CD8-positive, alpha-beta memory T cell (primary cell): ENCODE results near the gene ABCE1. TPM values are rescaled to one million over a fixed set of nuclear protein-coding genes. Genes with fewer than 3 reads are reported as not detected.

Source experiments
- CTCF ChIA-PET: fragments of 350-600 bp; sonication (Branson Sonifier 250); formaldehyde crosslinking; loops from one replicate; lab custom pipeline; 2021; ENCODE audit warnings: antibody characterized with exemption; lab: Charles Lee
- POLR2A ChIA-PET: fragments of 350-600 bp; sonication (Branson Sonifier 250); formaldehyde crosslinking; loops from one replicate; lab custom pipeline; 2021; ENCODE audit warnings: antibody characterized with exemption; lab: Charles Lee
- DNase-seq, 5 donors: peaks; one replicate each; pipeline versions ENCODE4 v3.0.0 to v3.0.0-alpha.2; 2020 to 2022; ENCODE audit warnings: mixed read lengths in 1 of 5
- H3K27ac ChIP-seq: one replicate; pipeline ENCODE4 v1.7.0; 2013; ENCODE audit warnings: low read depth, mild to moderate bottlenecking, low read length, moderate library complexity
- H3K27me3 ChIP-seq: 2 replicates; pipeline ENCODE4 v1.7.0; 2013; ENCODE audit warnings: low read length, mild to moderate bottlenecking; ENCODE audit not compliant: insufficient read depth, poor library complexity, severe bottlenecking
- H3K36me3 ChIP-seq: 2 replicates; pipeline ENCODE4 v1.7.0; 2013; ENCODE audit warnings: mild to moderate bottlenecking, low read length, moderate library complexity; ENCODE audit not compliant: insufficient read depth
- H3K4me1 ChIP-seq: 2 replicates; pipeline ENCODE4 v1.7.0; 2013; ENCODE audit warnings: mild to moderate bottlenecking, low read length, moderate library complexity; ENCODE audit not compliant: insufficient read depth
- H3K4me3 ChIP-seq: 2 replicates; pipeline ENCODE4 v1.7.0; 2013; ENCODE audit warnings: mild to moderate bottlenecking, low read length
- H3K9me3 ChIP-seq: 2 replicates; pipeline ENCODE4 v1.7.0; 2013; ENCODE audit warnings: mild to moderate bottlenecking, low read length
- H3K27ac Mint-ChIP-seq, 8 donors: one replicate each; pipeline ENCODE4 v1.8.0; 2020 to 2021; ENCODE audit warnings: mixed read lengths in 8 of 8, mild to moderate bottlenecking in 6 of 8, inconsistent platforms in 3 of 8, moderate library complexity in 3 of 8
- H3K27me3 Mint-ChIP-seq, 2 donors: one replicate each; pipeline ENCODE4 v1.8.0; 2020 to 2021; ENCODE audit warnings: mixed read lengths in 2 of 2, mild to moderate bottlenecking in 1 of 2, moderate library complexity in 1 of 2
- H3K36me3 Mint-ChIP-seq, 3 donors: one replicate each; pipeline ENCODE4 v1.8.0; 2020 to 2021; ENCODE audit warnings: mixed read lengths in 3 of 3, inconsistent platforms in 1 of 3, mild to moderate bottlenecking in 1 of 3
- H3K4me1 Mint-ChIP-seq, 3 donors: one replicate each; pipeline ENCODE4 v1.8.0; 2020 to 2021; ENCODE audit warnings: mixed read lengths in 3 of 3, inconsistent platforms in 1 of 3, mild to moderate bottlenecking in 1 of 3
- H3K4me3 Mint-ChIP-seq, 7 donors: one replicate each; pipeline ENCODE4 v1.8.0; 2020 to 2021; ENCODE audit warnings: mixed read lengths in 7 of 7, mild to moderate bottlenecking in 6 of 7, moderate library complexity in 4 of 7, inconsistent platforms in 2 of 7
- H3K9me3 Mint-ChIP-seq, 5 donors: one replicate each; pipeline ENCODE4 v1.8.0; 2020 to 2022; ENCODE audit warnings: mixed read lengths in 5 of 5, mild to moderate bottlenecking in 3 of 5, moderate library complexity in 2 of 5, inconsistent platforms in 1 of 5
- polyA plus RNA-seq: library from polyadenylated mRNA; unstranded; fragments of 300-500 nt; fragmentation: Illumina TruSeq; gene quantifications from one replicate; pipeline ENCODE4 v1.2.3, GENCODE V29; 2021
- total RNA-seq, 2 experiments: library from RNA; stranded (reverse); gene quantifications; one replicate each; pipeline ENCODE4 v1.2.3, GENCODE V29; 2021

The ABCE1 gene
- total RNA-seq (100 to 1,000 TPM; 170 to 179 TPM), polyA plus RNA-seq (59.7 TPM)

DNA sequence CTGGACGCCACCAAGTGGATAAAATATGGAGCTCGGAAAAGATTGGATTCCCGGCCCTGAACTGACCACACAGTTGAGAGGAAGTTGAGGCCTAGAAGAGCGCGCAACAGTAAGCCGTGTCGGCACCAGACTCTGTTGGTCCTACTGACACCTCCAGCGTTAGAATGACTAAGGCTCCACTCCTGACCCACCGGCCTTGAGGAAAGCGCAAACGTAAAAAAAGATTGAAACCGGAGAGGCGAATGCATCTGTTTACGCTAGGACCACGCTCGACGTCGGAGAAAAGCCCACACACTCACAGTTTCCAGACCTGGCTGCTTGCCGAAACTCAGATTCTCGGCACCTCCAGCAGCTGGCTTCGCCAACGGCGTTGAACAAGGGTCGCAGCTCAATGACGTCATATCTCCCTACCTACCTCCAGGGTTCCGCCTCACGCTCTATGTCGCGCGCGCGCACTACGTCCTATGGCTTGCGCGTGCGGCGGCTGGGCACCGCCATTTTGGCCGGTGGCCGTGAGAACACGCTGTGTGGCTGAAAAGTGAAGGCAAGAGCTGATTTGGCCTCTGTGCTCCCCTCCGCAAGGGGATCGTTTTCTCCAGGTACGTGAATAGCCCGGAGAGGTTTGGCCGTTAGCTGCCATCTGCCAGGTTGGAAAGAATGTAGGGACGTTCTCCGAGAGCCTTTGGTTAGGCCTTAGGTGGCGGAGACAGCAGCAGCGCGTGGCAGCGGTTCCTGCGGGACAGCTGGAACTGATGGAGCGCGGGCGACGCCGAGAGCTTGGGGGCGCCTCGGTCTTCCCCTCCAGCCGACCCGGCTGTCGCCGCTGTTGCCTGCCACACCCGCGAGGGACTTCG is at the start of gene ABCE1, which contains the start of gene ANAPC10:
ABCE1 (plus strand) TSS at position 491 of the 854 bp plus-strand sequence. CDS start 6,102 bp downstream, outside the sequence.
ANAPC10 (minus strand) TSS at position 376 of the 854 bp plus-strand sequence. CDS start 2,097 bp downstream, outside the sequence.
- Mint-ChIP-seq H3K4me1 (peaks cover 38 to 59% (median 54%) of the 10 kb centered on the region in 3 donors), H3K36me3 (peaks cover 14 to 41% (median 21%) of the 10 kb centered on the region in 3 donors), H3K4me3 (peak within 1 kb of the TSS; percentile 90 to 99 (median 95)), H3K27ac (peak within 1 kb of the TSS; percentile 95 to 100 (median 98)), H3K27me3 (no peaks in the 10 kb centered on the region), H3K9me3 (peaks cover 0 to 4% (median 3%) of the 10 kb centered on the region in 5 donors)
- no peaks in the 10 kb centered on the region for H3K27me3 ChIP-seq
- peaks cover 53% of the 10 kb centered on the region for H3K4me1 ChIP-seq
- peaks cover 6% of the 10 kb centered on the region for H3K36me3 ChIP-seq
- H3K4me3 ChIP-seq = peak within 1 kb of the TSS; percentile 87
- ChIA-PET POLR2A (interaction anchor here (0.9 to 2.6 kb wide), 7 partner anchors 13 to 1585 kb away, joined by 3 to 18 read pairs (median 6); partner anchors contain the start of genes MMAA, OTUD4 and SMARCA5), CTCF (interaction anchor here (1.1 kb wide), 1 partner anchor 83 kb away, joined by 4 read pairs; no protein-coding TSS in a partner anchor)
- H3K9me3 ChIP-seq = no peaks in the 10 kb centered on the region
- H3K27ac ChIP-seq = peak within 1 kb of the TSS; percentile 95
- peak; percentile 92 to 97 (median 94) for DNase-seq

DNA sequence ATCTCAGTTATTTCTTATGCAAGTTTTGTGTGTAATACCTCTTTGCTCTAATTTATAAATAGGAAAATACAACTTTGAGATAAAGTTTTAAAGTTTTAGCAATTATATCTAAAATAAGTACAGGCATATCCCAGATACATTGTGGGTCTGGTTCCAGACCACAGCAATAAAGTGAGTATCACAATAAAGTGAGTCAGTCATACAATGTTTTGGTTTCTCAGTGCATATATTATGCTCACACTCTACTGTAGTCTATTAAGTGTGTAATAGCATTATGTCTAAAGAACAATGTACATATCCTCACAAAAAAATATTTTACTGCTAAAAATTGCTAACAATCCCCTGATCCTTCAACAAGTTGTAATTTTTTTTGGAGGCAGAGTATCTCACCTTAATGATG is 49.3 kb upstream of the ABCE1 start:
- Histone ChIP-seq H3K36me3 (no peaks in the 10 kb centered on the region), H3K9me3 (no peaks in the 10 kb centered on the region), H3K27me3 (no peaks in the 10 kb centered on the region), H3K4me1 (no peaks in the 10 kb centered on the region), H3K27ac (no peak overlapping the region), H3K4me3 (no peak overlapping the region)
- H3K36me3 Mint-ChIP-seq = peaks cover 9 to 16% (median 10%) of the 10 kb centered on the region in 3 donors
- H3K27me3 Mint-ChIP-seq = no peaks in the 10 kb centered on the region
- peak overlapping the region in 1 of 8 donors; percentile 11 for H3K27ac Mint-ChIP-seq
- POLR2A ChIA-PET = no interaction called here
- H3K9me3 Mint-ChIP-seq = no peaks in the 10 kb centered on the region
- CTCF ChIA-PET = no interaction called here
- no peak for DNase-seq
- H3K4me3 Mint-ChIP-seq = no peak overlapping the region
- peaks cover 16 to 26% (median 18%) of the 10 kb centered on the region in 3 donors for H3K4me1 Mint-ChIP-seq

DNA sequence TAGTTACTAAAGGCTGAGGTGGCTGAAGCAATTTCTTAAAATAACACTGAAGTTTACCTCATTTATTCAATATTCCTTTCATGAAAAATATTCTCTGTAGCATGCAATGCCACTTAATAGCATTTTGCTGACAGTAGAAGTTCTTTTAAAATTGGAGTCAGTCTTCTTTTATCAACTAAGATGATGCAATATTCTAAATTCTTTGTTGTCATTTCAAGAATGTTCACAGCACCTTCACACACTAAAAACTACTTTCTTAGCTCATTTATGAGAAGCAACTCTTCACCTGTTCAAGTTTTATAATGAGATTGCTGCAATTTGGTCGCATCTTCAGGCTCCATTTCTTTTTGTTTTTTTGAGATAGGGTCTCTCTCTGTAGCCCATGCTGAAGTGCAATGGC is 48.9 kb upstream of the ABCE1 start:
- Mint-ChIP-seq H3K27me3 (no peaks in the 10 kb centered on the region), H3K4me3 (no peak overlapping the region), H3K27ac (no peak overlapping the region), H3K4me1 (peaks cover 13 to 23% (median 14%) of the 10 kb centered on the region in 3 donors), H3K9me3 (no peaks in the 10 kb centered on the region), H3K36me3 (peaks cover 8 to 16% (median 9%) of the 10 kb centered on the region in 3 donors)
- H3K36me3 ChIP-seq = no peaks in the 10 kb centered on the region
- H3K9me3 ChIP-seq = no peaks in the 10 kb centered on the region
- H3K4me1 ChIP-seq = no peaks in the 10 kb centered on the region
- H3K27me3 ChIP-seq = no peaks in the 10 kb centered on the region
- no peak for DNase-seq
- no peak overlapping the region for H3K27ac ChIP-seq
- ChIA-PET CTCF (no interaction called here), POLR2A (no interaction called here)
- H3K4me3 ChIP-seq = no peak overlapping the region

DNA sequence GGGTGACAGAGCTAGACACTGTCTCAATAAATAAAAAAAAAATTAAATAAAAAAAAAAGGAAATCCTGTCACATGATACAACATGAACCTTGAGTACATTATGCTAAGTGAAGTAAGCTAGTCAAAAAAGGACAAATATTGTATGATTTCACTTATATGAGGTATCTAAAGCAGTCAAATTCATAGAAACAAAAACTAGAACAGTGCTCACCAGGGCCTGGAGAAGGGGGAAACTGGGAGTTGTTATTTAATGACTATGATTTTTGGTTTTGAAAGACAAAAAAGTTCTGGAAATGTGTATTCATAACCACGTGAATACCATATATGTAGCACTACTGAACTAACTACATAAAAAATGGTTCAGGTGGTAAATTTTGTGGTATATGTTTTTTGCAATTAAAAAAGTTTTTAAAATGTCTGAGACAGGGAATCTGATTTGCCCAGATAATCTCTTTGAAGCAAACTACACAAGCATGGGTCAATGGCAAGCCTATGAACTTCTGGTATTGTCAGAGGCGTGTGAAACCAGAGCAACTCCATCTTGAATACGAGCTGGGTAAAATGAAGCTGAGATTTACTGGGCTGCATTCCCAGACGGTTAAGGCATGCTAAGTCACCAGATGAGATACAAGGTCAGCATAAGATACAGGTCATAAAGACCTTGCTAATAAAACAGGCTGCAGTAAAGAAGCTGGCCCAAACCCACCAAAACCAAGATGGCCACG is 42.4 kb upstream of the ABCE1 start:
- no peaks in the 10 kb centered on the region for H3K36me3 ChIP-seq
- Mint-ChIP-seq H3K36me3 (peaks cover 6 to 13% (median 8%) of the 10 kb centered on the region in 3 donors), H3K27me3 (no peaks in the 10 kb centered on the region), H3K4me3 (no peak overlapping the region), H3K9me3 (no peaks in the 10 kb centered on the region), H3K4me1 (peaks cover 22 to 32% (median 27%) of the 10 kb centered on the region in 3 donors), H3K27ac (peak overlapping the region in 1 of 8 donors; percentile 75)
- POLR2A ChIA-PET = no interaction called here
- H3K9me3 ChIP-seq = no peaks in the 10 kb centered on the region
- H3K27ac ChIP-seq = no peak overlapping the region
- no peaks in the 10 kb centered on the region for H3K4me1 ChIP-seq
- DNase-seq = no peak
- no peaks in the 10 kb centered on the region for H3K27me3 ChIP-seq
- H3K4me3 ChIP-seq = no peak overlapping the region
- CTCF ChIA-PET = no interaction called here

DNA sequence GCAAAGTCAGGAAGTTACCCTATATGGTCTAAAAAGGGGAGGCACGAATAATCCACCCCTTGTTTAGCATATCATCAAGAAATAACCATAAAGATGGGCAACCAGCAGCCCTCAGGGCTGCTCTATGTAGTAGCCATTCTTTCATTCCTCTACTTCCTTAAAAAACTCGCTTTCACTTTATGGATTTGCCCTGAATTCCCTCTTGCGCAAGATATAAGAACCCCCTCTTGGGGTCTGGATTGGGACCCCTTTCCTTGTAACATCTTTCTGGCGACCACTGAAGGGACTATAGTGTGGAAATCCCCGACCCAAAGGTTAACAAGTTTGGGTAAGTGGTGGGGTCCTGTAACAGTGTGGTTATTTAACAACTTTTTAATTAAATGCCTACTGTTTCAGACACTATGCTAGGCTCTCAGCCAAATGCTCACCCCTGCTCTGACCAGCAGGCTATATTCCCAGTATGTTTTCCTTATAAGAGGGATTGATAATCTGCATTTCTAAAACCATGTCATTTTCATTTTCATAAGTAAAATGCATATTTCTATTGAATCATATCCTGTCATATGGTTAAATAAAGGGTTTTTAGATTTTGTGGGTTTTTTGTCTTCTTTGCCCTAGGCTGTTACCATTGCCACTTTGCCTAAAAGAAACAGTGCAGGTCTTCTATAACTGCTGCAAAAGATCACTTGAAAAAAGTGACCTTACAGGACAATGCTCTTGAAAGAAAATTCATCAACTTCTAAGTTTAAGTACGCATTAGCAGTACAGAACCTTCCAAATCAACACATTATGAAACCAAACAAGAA is 41.6 kb upstream of the ABCE1 start:
- no peaks in the 10 kb centered on the region for H3K9me3 Mint-ChIP-seq
- no peak for DNase-seq
- no peaks in the 10 kb centered on the region for H3K9me3 ChIP-seq
- no peaks in the 10 kb centered on the region for H3K27me3 Mint-ChIP-seq
- peaks cover 25 to 37% (median 32%) of the 10 kb centered on the region in 3 donors for H3K4me1 Mint-ChIP-seq
- H3K36me3 ChIP-seq = no peaks in the 10 kb centered on the region
- ChIA-PET POLR2A (no interaction called here), CTCF (no interaction called here)
- H3K27me3 ChIP-seq = no peaks in the 10 kb centered on the region
- H3K4me1 ChIP-seq = no peaks in the 10 kb centered on the region
- H3K36me3 Mint-ChIP-seq = peaks cover 6 to 10% (median 9%) of the 10 kb centered on the region in 3 donors
- no peak overlapping the region for H3K27ac ChIP-seq
- H3K4me3 ChIP-seq = no peak overlapping the region
- H3K27ac Mint-ChIP-seq = peak overlapping the region in 4 of 8 donors; percentile 23 to 86 (median 52)
- no peak overlapping the region for H3K4me3 Mint-ChIP-seq

DNA sequence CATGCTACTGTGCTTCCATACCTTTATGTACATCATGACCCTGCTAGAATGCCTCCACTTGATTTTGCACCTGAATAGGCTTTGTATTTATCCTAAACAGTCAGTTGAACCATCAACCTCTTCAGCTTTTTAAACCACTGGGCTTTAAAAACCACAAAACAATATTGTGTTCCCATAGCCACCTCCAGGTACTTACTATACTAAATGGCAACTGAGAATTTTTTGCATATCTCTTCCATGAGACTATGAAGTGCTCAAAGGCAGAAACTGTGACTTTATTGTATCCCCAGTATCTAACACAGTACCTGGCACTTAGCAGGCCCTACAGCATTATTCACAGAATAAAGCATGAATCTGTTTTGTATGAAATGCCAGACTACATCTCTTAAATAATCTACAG is 39.9 kb upstream of the ABCE1 start:
- Mint-ChIP-seq H3K9me3 (no peaks in the 10 kb centered on the region), H3K27me3 (no peaks in the 10 kb centered on the region), H3K4me3 (no peak overlapping the region), H3K27ac (peak overlapping the region in 1 of 8 donors; percentile 45), H3K36me3 (peaks cover 6 to 14% (median 10%) of the 10 kb centered on the region in 3 donors), H3K4me1 (peaks cover 25 to 37% (median 32%) of the 10 kb centered on the region in 3 donors)
- ChIA-PET POLR2A (no interaction called here), CTCF (no interaction called here)
- Histone ChIP-seq H3K4me1 (no peaks in the 10 kb centered on the region), H3K36me3 (no peaks in the 10 kb centered on the region), H3K4me3 (no peak overlapping the region), H3K27ac (no peak overlapping the region), H3K9me3 (no peaks in the 10 kb centered on the region), H3K27me3 (no peaks in the 10 kb centered on the region)
- DNase-seq = no peak

DNA sequence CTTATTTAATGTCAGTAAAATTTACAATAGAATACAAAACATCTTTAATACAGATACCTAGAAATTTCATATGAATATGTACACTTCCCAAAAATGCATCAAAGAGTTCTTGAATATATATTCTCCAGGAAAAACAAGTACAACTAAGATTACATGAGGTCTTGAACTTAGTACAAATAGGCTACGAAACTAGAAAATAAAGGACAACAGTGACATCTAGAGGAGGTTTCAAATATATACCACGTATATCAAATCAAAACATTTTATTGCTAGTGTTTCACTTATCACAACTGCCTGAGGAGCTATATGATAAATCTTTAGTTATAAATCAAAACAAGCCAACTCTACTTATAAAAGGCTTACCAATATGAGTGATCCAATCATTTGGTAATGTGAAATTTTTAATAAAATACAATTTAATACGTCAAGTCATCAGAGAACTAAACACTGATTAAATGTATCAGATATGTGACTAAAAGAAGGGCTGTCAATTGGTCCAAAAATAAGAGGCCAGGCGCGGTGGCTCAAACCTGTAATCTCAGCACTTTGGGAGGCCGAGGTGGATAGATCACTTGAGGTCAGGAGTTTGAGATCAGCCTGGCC is 36.7 kb upstream of the ABCE1 start:
- Mint-ChIP-seq H3K36me3 (peaks cover 0 to 13% (median 4%) of the 10 kb centered on the region in 3 donors), H3K27ac (peak overlapping the region in 3 of 8 donors; percentile 7 to 69 (median 36)), H3K27me3 (no peaks in the 10 kb centered on the region), H3K9me3 (no peaks in the 10 kb centered on the region), H3K4me1 (peaks cover 18 to 37% (median 36%) of the 10 kb centered on the region in 3 donors), H3K4me3 (no peak overlapping the region)
- no peaks in the 10 kb centered on the region for H3K9me3 ChIP-seq
- H3K4me1 ChIP-seq = peaks cover 6% of the 10 kb centered on the region
- POLR2A ChIA-PET = no interaction called here
- CTCF ChIA-PET = interaction anchor here (0.7 to 1.4 kb wide), 2 partner anchors 42 to 887 kb away, joined by 4 read pairs; no protein-coding TSS in a partner anchor
- H3K36me3 ChIP-seq = no peaks in the 10 kb centered on the region
- H3K4me3 ChIP-seq = no peak overlapping the region
- no peak overlapping the region for H3K27ac ChIP-seq
- peak in 2 of 5 donors; percentile 16 to 26 for DNase-seq
- H3K27me3 ChIP-seq = no peaks in the 10 kb centered on the region
